AG08396 (cell line): Measurements from ENCODE around the gene PRICKLE2.
A peak's percentile ranks its signal among the peaks of the same experiment; 100 is the strongest.

Experiments used
- DNase-seq: peaks from one replicate; pipeline ENCODE4 v3.0.0; 2012; ENCODE audit warnings: low spot score, mixed read lengths

PRICKLE2 gene

GRCh38 chr3:64224826-64225610 lies at the start of gene PRICKLE2:
Gene PRICKLE2, minus strand, starts transcription at chr3:64225466. Its CDS starts 26,539 bp downstream, at chr3:64198927.
- peak; percentile 79 for DNase-seq

- DNase-seq: no peak
These were observed 47.6 kb upstream of the PRICKLE2 start for GRCh38 chr3:64272842-64273241.

GRCh38 chr3:64272271-64272670 lies 47.0 kb upstream of the PRICKLE2 start:
- no peak for DNase-seq

- no peak for DNase-seq
These were observed 46.4 kb upstream of the PRICKLE2 start for GRCh38 chr3:64271631-64272030.

- no peak for DNase-seq
These were observed 45.6 kb upstream of the PRICKLE2 start for GRCh38 chr3:64270866-64271260.

- DNase-seq: peak; percentile 15
These were observed 45.0 kb upstream of the PRICKLE2 start for GRCh38 chr3:64270142-64270865.

GRCh38 chr3:64268926-64269325 lies 43.7 kb upstream of the PRICKLE2 start:
- DNase-seq: no peak

GRCh38 chr3:64267721-64268604 lies 42.7 kb upstream of the PRICKLE2 start:
- peak; percentile 79 for DNase-seq

- peak; percentile 33 for DNase-seq
These were observed 41.7 kb upstream of the PRICKLE2 start for GRCh38 chr3:64266983-64267382.

GRCh38 chr3:64266065-64266931 lies 41.0 kb upstream of the PRICKLE2 start:
- DNase-seq: peak; percentile 73

- no peak for DNase-seq
These were observed 40.4 kb upstream of the PRICKLE2 start for GRCh38 chr3:64265646-64266045.

- no peak for DNase-seq
These were observed 39.3 kb upstream of the PRICKLE2 start for GRCh38 chr3:64264501-64265109.

- no peak for DNase-seq
These were observed 37.4 kb upstream of the PRICKLE2 start for GRCh38 chr3:64262574-64263114.

GRCh38 chr3:64260431-64260830 lies 35.2 kb upstream of the PRICKLE2 start:
- peak; percentile 25 for DNase-seq

- no peak for DNase-seq
These were observed 34.4 kb upstream of the PRICKLE2 start for GRCh38 chr3:64259636-64260035.

- DNase-seq: no peak
These were observed 32.0 kb upstream of the PRICKLE2 start for GRCh38 chr3:64257100-64257755.

GRCh38 chr3:64255741-64256340 lies 30.6 kb upstream of the PRICKLE2 start:
- DNase-seq: no peak

GRCh38 chr3:64254443-64254842 lies 29.2 kb upstream of the PRICKLE2 start:
- no peak for DNase-seq

- DNase-seq: no peak
These were observed 28.4 kb upstream of the PRICKLE2 start for GRCh38 chr3:64253689-64254088.

GRCh38 chr3:64251019-64251418 lies 25.8 kb upstream of the PRICKLE2 start:
- no peak for DNase-seq
